RWPE2 (cell line): ENCODE results near the gene RBPMS2.

Source experiments
- ATAC-seq: fragments of 200-7000 bp; cut with Tn5 transposase; 3 replicates; pipeline ENCODE4 v1.9.1; 2021; ENCODE audit warnings: low read depth
- DNase-seq: peaks from one replicate; pipeline ENCODE4 v3.0.0-alpha.2; 2020; ENCODE audit warnings: low spot score
- H3K27ac ChIP-seq: fragments of 450-650 bp; 2 replicates; pipeline ENCODE4 v1.5.1; 2017; ENCODE audit warnings: mild to moderate bottlenecking; ENCODE audit not compliant: poor library complexity, severe bottlenecking
- H3K27me3 ChIP-seq: fragments of 250-450 bp; sonication (Bioruptor Pico); 2 replicates; pipeline ENCODE4 v1.5.1; 2021; ENCODE audit warnings: mild to moderate bottlenecking, moderate library complexity; ENCODE audit not compliant: insufficient read depth, poor library complexity, severe bottlenecking
- H3K36me3 ChIP-seq: fragments of 250-450 bp; sonication (Bioruptor Pico); 2 replicates; pipeline ENCODE4 v1.5.1; 2020; ENCODE audit warnings: low read depth, mild to moderate bottlenecking, moderate library complexity
- H3K4me1 ChIP-seq: fragments of 250-450 bp; sonication (Bioruptor Pico); 2 replicates; pipeline ENCODE4 v1.5.1; 2021; ENCODE audit warnings: mild to moderate bottlenecking, moderate library complexity; ENCODE audit not compliant: insufficient read depth, poor library complexity, severe bottlenecking
- H3K4me3 ChIP-seq: fragments of 250-450 bp; sonication (Bioruptor Pico); 2 replicates; pipeline ENCODE4 v1.5.1; 2021; ENCODE audit warnings: mild to moderate bottlenecking, moderate library complexity; ENCODE audit not compliant: severe bottlenecking
- H3K9me3 ChIP-seq: fragments of 250-450 bp; sonication (Bioruptor Pico); 2 replicates; pipeline ENCODE4 v1.5.1; 2021; ENCODE audit warnings: mild to moderate bottlenecking, moderate library complexity; ENCODE audit not compliant: severe bottlenecking
- TF ChIP-seq, protein P1 (sequence below): fragments of 450-650 bp; IDR thresholded peaks from one replicate; pipeline ENCODE4 v1.5.1; 2017; ENCODE audit warnings: mild to moderate bottlenecking, moderate library complexity; ENCODE audit not compliant: poor library complexity, severe bottlenecking

RBPMS2 gene

DNA sequence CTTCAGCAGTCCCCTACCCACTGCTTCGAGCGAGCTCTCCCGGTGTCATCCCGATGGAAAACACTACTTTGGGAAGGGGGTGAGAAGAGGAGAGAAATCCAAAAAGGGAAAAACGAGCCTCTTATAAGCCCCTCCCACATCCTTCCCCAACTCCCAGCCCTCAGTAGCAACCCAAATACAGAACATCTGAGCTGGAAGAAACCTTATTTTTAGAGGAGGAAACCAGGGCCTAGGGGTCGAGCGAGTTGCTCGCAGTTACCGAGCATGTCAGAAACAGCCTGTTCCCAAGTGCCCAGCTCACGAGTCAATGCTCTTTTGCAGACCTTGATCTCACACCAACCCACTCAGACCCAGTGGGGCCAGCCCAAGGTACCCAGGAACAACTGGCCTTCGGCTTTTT is 14.2 kb downstream of the RBPMS2 start:
- H3K4me1 ChIP-seq, result no peaks in the 10 kb centered on the region
- H3K4me3 ChIP-seq, result no peak overlapping the region
- no peak for DNase-seq
- no peak overlapping the region for H3K27ac ChIP-seq
- no peak for ATAC-seq
- TF ChIP-seq, protein P1, sequence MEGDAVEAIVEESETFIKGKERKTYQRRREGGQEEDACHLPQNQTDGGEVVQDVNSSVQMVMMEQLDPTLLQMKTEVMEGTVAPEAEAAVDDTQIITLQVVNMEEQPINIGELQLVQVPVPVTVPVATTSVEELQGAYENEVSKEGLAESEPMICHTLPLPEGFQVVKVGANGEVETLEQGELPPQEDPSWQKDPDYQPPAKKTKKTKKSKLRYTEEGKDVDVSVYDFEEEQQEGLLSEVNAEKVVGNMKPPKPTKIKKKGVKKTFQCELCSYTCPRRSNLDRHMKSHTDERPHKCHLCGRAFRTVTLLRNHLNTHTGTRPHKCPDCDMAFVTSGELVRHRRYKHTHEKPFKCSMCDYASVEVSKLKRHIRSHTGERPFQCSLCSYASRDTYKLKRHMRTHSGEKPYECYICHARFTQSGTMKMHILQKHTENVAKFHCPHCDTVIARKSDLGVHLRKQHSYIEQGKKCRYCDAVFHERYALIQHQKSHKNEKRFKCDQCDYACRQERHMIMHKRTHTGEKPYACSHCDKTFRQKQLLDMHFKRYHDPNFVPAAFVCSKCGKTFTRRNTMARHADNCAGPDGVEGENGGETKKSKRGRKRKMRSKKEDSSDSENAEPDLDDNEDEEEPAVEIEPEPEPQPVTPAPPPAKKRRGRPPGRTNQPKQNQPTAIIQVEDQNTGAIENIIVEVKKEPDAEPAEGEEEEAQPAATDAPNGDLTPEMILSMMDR, result no peak
- H3K27me3 ChIP-seq, result no peaks in the 10 kb centered on the region
- H3K36me3 ChIP-seq, result no peaks in the 10 kb centered on the region
- H3K9me3 ChIP-seq, result no peaks in the 10 kb centered on the region

DNA sequence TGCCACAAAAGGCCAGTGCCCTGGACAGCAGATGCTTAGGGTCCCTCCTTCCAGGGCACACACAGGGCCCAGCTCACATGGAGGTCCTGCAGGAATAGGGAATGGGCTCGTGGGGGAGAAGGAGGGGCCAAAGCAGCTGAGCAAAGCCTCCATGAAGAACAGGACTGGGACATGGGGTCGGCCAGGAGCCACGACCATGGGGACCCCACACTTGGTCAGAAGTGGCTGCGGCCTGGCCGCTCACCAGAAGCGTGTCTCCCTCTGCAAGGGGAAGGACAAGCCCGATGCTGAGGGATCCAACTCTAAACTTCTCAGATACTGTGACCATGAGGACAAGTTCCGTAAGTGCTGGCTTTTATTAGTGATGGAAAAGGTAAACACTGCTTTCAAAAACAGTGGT is 15.3 kb downstream of the RBPMS2 start:
- H3K4me3 ChIP-seq, result no peak overlapping the region
- DNase-seq (no peak), ATAC-seq (no peak)
- no peaks in the 10 kb centered on the region for H3K9me3 ChIP-seq
- no peaks in the 10 kb centered on the region for H3K27me3 ChIP-seq
- no peaks in the 10 kb centered on the region for H3K36me3 ChIP-seq
- TF ChIP-seq, protein P1, result no peak
- no peak overlapping the region for H3K27ac ChIP-seq
- H3K4me1 ChIP-seq, result no peaks in the 10 kb centered on the region

DNA sequence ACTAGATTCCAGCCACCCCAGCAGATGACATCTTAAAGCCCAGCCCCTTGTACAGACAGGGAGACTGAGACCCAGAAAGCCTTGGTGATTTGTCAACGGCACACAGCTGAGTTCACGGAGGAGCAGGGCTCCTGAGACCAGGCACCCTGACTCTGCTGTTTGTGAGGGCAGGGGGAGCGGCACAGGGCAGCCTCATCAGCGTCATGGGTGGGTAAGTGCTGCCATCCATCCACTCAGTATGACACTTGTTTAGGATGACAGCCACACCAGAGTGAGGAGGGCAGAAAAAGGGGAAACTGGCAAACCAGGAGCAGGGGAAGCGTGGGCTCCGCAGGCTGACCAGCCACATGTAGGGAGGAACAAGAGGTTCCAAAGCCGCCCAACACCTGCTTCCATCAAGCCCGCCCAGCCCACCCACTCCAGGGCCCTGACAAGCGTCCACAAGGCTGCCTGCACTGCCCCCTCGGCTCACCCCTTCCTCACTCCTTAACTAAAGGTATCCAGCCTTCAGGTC is 19.9 kb downstream of the RBPMS2 start:
- no peaks in the 10 kb centered on the region for H3K9me3 ChIP-seq
- no peaks in the 10 kb centered on the region for H3K27me3 ChIP-seq
- H3K36me3 ChIP-seq, result no peaks in the 10 kb centered on the region
- ATAC-seq (no peak), DNase-seq (no peak)
- no peaks in the 10 kb centered on the region for H3K4me1 ChIP-seq
- TF ChIP-seq, protein P1, result no peak
- H3K27ac ChIP-seq, result no peak overlapping the region
- no peak overlapping the region for H3K4me3 ChIP-seq

DNA sequence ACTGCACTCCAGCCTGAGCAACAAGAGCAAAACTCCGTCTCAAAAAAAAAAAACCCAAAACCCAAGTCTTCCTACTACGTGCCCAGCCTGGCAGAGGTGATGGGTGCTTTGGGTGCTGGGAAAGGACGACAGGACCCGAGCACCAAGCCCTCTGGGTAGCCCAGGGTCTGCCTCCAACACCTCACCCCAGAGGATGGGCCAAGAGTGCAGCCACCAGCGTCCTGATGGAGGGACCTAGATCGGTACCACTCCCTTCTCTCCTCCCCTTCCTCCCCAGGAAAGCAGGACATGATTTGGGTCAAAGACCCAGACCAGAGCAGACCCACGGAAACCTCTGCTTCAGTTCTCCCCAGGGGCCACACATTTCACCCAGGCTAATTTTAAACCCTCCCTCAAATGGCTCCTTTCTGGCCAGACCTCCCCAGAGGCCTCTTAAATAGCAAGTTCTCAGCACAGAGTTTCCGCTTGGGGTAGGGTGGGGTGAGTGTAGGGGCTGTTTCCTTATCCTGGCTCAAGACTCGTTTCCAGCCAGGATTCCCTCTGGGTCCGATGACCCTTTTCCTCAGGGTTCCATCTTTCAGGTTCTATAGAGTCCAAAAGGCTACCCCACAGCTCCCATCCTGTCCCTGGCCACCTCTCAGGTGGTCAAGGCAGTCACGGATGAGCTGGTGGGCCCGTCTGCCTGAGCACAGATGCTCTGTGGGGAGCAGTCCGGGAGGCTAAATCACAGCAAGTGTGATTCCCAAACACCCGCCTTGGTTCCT is 20.5 kb downstream of the RBPMS2 start:
- TF ChIP-seq, protein P1, result no peak

DNA sequence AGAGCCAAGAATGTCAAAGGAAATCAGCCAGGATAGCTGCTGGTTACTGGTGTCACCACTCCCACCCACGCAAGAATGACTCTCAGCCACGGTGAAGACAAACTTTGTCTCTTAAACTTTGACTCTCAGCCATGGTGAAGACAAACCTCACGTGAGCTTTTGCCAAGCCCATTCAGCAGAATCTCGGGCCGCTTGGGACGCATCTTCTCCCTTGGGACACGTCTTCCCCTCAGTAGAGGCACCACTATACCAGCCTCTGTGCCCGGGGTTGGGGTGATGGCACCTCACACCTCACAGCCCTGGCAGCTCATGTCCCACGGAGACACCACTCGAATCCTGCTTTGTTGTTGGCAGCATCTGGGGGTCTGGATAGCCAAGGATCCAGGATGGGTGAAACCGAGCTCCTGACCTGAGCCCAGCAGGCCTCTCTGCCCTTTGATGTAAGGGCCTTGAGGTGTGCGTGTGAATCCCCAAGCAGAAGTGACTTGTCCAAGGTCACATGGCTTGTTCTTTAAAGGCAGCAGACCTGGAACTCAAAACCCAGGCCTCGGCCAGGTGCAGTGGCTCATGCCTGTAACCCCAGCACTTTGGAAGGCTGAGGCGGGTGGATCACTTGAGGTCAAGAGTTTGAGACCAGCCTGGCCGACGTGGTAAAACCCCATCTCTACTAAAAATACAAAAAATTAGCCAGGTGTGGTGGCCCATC is 21.8 kb downstream of the RBPMS2 start:
- TF ChIP-seq, protein P1, result no peak
- Histone ChIP-seq H3K4me3 (no peak overlapping the region), H3K4me1 (peaks cover 6% of the 10 kb centered on the region), H3K9me3 (no peaks in the 10 kb centered on the region), H3K27me3 (no peaks in the 10 kb centered on the region), H3K27ac (no peak overlapping the region), H3K36me3 (no peaks in the 10 kb centered on the region)
- ATAC-seq (no peak), DNase-seq (no peak)

More for the DNA sequence above, 20.5 kb downstream of the RBPMS2 start:
- DNase-seq (no peak), ATAC-seq (no peak)
- no peak overlapping the region for H3K4me3 ChIP-seq
- no peak overlapping the region for H3K27ac ChIP-seq
- no peaks in the 10 kb centered on the region for H3K4me1 ChIP-seq
- no peaks in the 10 kb centered on the region for H3K27me3 ChIP-seq
- H3K9me3 ChIP-seq, result no peaks in the 10 kb centered on the region
- no peaks in the 10 kb centered on the region for H3K36me3 ChIP-seq
